Skin epidermis (tissue), 12 donors: ENCODE data around the gene EXOSC5.
"Not testable (repeated sequence)": the region's sequence is repeated elsewhere in the genome, so short reads cannot be mapped to it uniquely, and the experiment has no call there.

ENCODE experiments used
- H3K27ac ChIP-seq, 21 experiments: fragments of 200-600 bp; sonication (generic) in 11 of 21; one replicate each; pipeline ENCODE4 v1.5.0; 2020; ENCODE audit warnings: mild to moderate bottlenecking in 3 of 21, inconsistent platforms in 2 of 21, moderate library complexity in 2 of 21
- H3K4me3 ChIP-seq, 7 experiments: fragments of 200-600 bp; sonication (generic) in 2 of 7; one replicate each; pipeline ENCODE4 v1.5.0; 2020; ENCODE audit warnings: inconsistent platforms in 2 of 7, mild to moderate bottlenecking in 2 of 7, moderate library complexity in 1 of 7

EXOSC5 gene

GRCh38 chr19:41377977-41378709 lies 19.0 kb downstream of the EXOSC5 start:
- peak overlapping the region in 10 of 21 experiments; percentile 3 to 88 (median 31) for H3K27ac ChIP-seq

GRCh38 chr19:41376998-41377365 lies 20.2 kb downstream of the EXOSC5 start:
- peak overlapping the region in 18 of 21 experiments; percentile 10 to 88 (median 78) for H3K27ac ChIP-seq

More at GRCh38 chr19:41377977-41378709, 19.0 kb downstream of the EXOSC5 start:
- no peak overlapping the region for H3K4me3 ChIP-seq

GRCh38 chr19:41376241-41376997 lies 20.7 kb downstream of the EXOSC5 start, which contains the start of gene TMEM91:
Gene TMEM91 (plus strand): TSS chr19:41376533. CDS start chr19:41378310, 1,777 bp downstream.
- Histone ChIP-seq H3K4me3 (peak within 1 kb of the TSS; percentile 34 to 65 (median 43)), H3K27ac (peak within 1 kb of the TSS in 20 of 21 experiments; percentile 1 to 88 (median 78))

More at GRCh38 chr19:41376998-41377365, 20.2 kb downstream of the EXOSC5 start:
- peak overlapping the region; percentile 34 to 65 (median 43) for H3K4me3 ChIP-seq

- Histone ChIP-seq H3K4me3 (no peak overlapping the region), H3K27ac (peak overlapping the region in 5 of 21 experiments; percentile 2 to 71 (median 19))
Measured at GRCh38 chr19:41373993-41374392, 23.2 kb downstream of the EXOSC5 start.

GRCh38 chr19:41372501-41372900 lies 24.7 kb downstream of the EXOSC5 start:
- H3K27ac ChIP-seq, result no peak overlapping the region
- H3K4me3 ChIP-seq, result no peak overlapping the region

GRCh38 chr19:41371541-41371940 lies 25.6 kb downstream of the EXOSC5 start:
- Histone ChIP-seq H3K27ac (no peak overlapping the region), H3K4me3 (no peak overlapping the region)

- not testable (repeated sequence) for H3K27ac ChIP-seq, H3K4me3 ChIP-seq
Measured at GRCh38 chr19:41371119-41371518, 26.0 kb downstream of the EXOSC5 start.

GRCh38 chr19:41369769-41370168 lies 27.4 kb downstream of the EXOSC5 start:
- H3K27ac ChIP-seq, result no peak overlapping the region

GRCh38 chr19:41367848-41368301 lies 29.3 kb downstream of the EXOSC5 start:
- H3K4me3 ChIP-seq, result no peak overlapping the region
- H3K27ac ChIP-seq, result peak overlapping the region in 19 of 21 experiments; percentile 4 to 75 (median 53)

More at GRCh38 chr19:41369769-41370168, 27.4 kb downstream of the EXOSC5 start:
- H3K4me3 ChIP-seq, result no peak overlapping the region

- no peak overlapping the region for H3K4me3 ChIP-seq
- peak overlapping the region in 1 of 21 experiments; percentile 45 for H3K27ac ChIP-seq
Measured at GRCh38 chr19:41366089-41366488, 31.1 kb downstream of the EXOSC5 start.

- Histone ChIP-seq H3K4me3 (peak overlapping the region; percentile 40 to 76 (median 64)), H3K27ac (peak overlapping the region; percentile 61 to 99 (median 97))
Measured at GRCh38 chr19:41364524-41365391, 32.4 kb downstream of the EXOSC5 start.

GRCh38 chr19:41363753-41364523 lies 33.2 kb downstream of the EXOSC5 start, which contains the start of gene B9D2:
Gene B9D2 (minus strand): TSS chr19:41364149. CDS start chr19:41363519, 630 bp downstream.
- peak within 1 kb of the TSS; percentile 40 to 76 (median 64) for H3K4me3 ChIP-seq
- H3K27ac ChIP-seq, result peak within 1 kb of the TSS; percentile 71 to 99 (median 97)

GRCh38 chr19:41363371-41363752 lies 33.8 kb downstream of the EXOSC5 start:
- H3K4me3 ChIP-seq, result peak overlapping the region; percentile 40 to 76 (median 64)

GRCh38 chr19:41362143-41362847 lies 34.9 kb downstream of the EXOSC5 start:
- Histone ChIP-seq H3K27ac (peak overlapping the region in 9 of 21 experiments; percentile 3 to 99 (median 90)), H3K4me3 (no peak overlapping the region)

More at GRCh38 chr19:41363371-41363752, 33.8 kb downstream of the EXOSC5 start:
- H3K27ac ChIP-seq, result peak overlapping the region in 20 of 21 experiments; percentile 31 to 99 (median 97)

GRCh38 chr19:41359741-41360140 lies 37.4 kb downstream of the EXOSC5 start:
- H3K4me3 ChIP-seq, result no peak overlapping the region
- no peak overlapping the region for H3K27ac ChIP-seq

GRCh38 chr19:41357746-41358145 lies 39.4 kb downstream of the EXOSC5 start:
- Histone ChIP-seq H3K4me3 (no peak overlapping the region), H3K27ac (peak overlapping the region in 11 of 21 experiments; percentile 1 to 80 (median 27))

- Histone ChIP-seq H3K4me3 (no peak overlapping the region), H3K27ac (peak overlapping the region in 11 of 21 experiments; percentile 1 to 80 (median 33))
Measured at GRCh38 chr19:41356984-41357739, 40.0 kb downstream of the EXOSC5 start.
